Measurements from ENCODE around the gene PRDM16. TPM values are rescaled to one million over a fixed set of nuclear protein-coding genes. Genes with fewer than 3 reads are reported as not detected.

Gene PRDM16
- polyA plus RNA-seq, 1 donor (not counting 4 experiments of a cell fraction or from before 2014, with no cell fraction given) = 0.05 TPM

DNA sequence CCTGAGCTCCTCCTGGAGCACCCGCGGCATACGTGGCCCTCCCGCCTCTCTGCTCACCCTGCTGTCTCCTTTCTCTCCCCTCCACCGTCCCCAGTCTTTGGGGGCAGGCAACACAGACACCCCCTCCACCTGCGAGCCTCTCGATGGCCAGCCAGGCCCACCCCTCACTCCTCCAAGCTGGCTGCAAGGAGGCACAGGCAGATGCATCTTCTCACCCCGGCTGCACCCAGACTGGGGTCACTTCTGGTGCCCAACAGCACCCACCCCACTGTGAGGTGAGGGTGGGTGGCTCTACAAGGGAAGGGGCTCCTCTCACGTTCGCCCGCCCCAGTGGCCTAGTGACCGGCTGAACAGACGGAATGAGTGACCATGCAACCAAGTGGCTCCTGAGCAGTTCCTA, 277.5 kb downstream of the PRDM16 start:
- H3K79me2 ChIP-seq (ENCODE audit: control insufficient read depth, insufficient read depth, low read length) = no peaks in the 10 kb centered on the region
- FAIRE-seq = no peak
- H3K4me3 ChIP-seq (ENCODE audit: control insufficient read depth in 2 of 3, extremely low read depth in 1 of 3, insufficient read depth in 2 of 3, low read depth in 1 of 3, low read length in 3 of 3) = no peak overlapping the region
- TF ChIP-seq, protein P1, sequence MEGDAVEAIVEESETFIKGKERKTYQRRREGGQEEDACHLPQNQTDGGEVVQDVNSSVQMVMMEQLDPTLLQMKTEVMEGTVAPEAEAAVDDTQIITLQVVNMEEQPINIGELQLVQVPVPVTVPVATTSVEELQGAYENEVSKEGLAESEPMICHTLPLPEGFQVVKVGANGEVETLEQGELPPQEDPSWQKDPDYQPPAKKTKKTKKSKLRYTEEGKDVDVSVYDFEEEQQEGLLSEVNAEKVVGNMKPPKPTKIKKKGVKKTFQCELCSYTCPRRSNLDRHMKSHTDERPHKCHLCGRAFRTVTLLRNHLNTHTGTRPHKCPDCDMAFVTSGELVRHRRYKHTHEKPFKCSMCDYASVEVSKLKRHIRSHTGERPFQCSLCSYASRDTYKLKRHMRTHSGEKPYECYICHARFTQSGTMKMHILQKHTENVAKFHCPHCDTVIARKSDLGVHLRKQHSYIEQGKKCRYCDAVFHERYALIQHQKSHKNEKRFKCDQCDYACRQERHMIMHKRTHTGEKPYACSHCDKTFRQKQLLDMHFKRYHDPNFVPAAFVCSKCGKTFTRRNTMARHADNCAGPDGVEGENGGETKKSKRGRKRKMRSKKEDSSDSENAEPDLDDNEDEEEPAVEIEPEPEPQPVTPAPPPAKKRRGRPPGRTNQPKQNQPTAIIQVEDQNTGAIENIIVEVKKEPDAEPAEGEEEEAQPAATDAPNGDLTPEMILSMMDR (optimal IDR thresholded peaks at IDR 0.05 in 1 of 3, IDR thresholded peaks at IDR 0.05 in 1 of 3, conservative IDR thresholded peaks at IDR 0.05 in 1 of 3; ENCODE audit: extremely low read depth in 1 of 3, insufficient read depth in 2 of 3, low read length in 3 of 3) = no peak
- H3K27me3 ChIP-seq (ENCODE audit: control insufficient read depth, extremely low read depth, insufficient read depth, low read length) = no peaks in the 10 kb centered on the region
- dilution Hi-C loops (cut with MboI; ENCODE audit: extremely low pct_ligation_motif_present, low sequenced_read_pairs) = no loop called here
- no peaks in the 10 kb centered on the region for H3K9me1 ChIP-seq (ENCODE audit: control insufficient read depth, extremely low read depth, insufficient read depth, low read length)
- no peak for DNase-seq (ENCODE audit: low read depth, low spot score)
- H3K4me2 ChIP-seq (ENCODE audit: control insufficient read depth, extremely low read depth, insufficient read depth, low read depth, low read length) = no peak overlapping the region
- no peaks in the 10 kb centered on the region for H3K4me1 ChIP-seq (ENCODE audit: control insufficient read depth, extremely low read depth, insufficient read depth, low read length)
- H3K9me3 ChIP-seq (ENCODE audit: control insufficient read depth, low read depth, low read length) = peaks cover 5% of the 10 kb centered on the region
- H3K36me3 ChIP-seq (ENCODE audit: control insufficient read depth in 2 of 2, extremely low read depth in 1 of 2, insufficient read depth in 2 of 2, low read length in 2 of 2) = no peaks in the 10 kb centered on the region
- H3K27ac ChIP-seq (ENCODE audit: control insufficient read depth, insufficient read depth, low read length) = no peak overlapping the region
- no peaks in the 10 kb centered on the region for H4K20me1 ChIP-seq (ENCODE audit: control insufficient read depth, extremely low read depth, insufficient read depth, low read length)
- no peak overlapping the region for H3K9ac ChIP-seq (ENCODE audit: control insufficient read depth, extremely low read depth, insufficient read depth, low read length)
- no peak overlapping the region for H2AFZ ChIP-seq (ENCODE audit: control insufficient read depth, low read length)

DNA sequence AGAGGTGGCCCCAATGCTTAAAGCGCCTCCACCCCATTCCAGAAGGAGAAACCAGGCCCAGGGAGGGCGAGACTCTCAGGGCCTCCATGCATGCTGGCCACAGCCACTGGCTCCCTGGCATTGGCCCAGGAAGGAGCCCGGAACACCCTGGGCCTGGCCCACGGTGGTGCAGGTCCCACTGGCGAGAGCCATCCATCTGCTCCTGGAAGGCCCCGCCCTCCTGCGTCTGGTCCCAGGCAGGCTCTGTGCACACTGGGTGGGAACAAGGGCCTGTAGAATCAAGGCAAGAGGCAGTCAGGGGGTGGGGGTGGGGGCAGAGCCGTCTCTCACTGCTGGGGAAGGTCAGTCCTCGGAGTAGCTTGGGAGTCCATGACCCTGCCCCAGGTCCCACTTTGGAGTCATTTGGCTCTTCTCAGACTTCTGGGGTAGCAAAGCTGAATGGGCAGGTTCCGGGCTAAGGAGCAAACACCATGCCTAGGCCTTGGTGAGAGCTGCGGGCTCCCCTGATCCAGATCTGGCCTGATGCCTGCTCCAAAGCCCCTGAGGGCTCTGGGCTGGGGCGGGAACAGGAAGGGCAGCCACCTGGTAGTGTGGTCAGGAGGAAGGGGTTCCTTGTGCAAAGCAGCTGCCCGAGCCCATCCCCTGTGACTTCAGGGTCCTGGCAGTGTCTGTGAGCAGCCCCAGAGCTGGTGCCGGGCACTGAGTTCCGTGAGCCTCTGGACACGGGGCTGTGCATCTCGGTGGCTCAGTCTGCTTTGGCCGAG, 278.4 kb downstream of the PRDM16 start:
- Histone ChIP-seq H3K9ac (ENCODE audit: control insufficient read depth, extremely low read depth, insufficient read depth, low read length) (no peak overlapping the region), H3K36me3 (ENCODE audit: control insufficient read depth in 2 of 2, extremely low read depth in 1 of 2, insufficient read depth in 2 of 2, low read length in 2 of 2) (no peaks in the 10 kb centered on the region), H3K27ac (ENCODE audit: control insufficient read depth, insufficient read depth, low read length) (no peak overlapping the region), H4K20me1 (ENCODE audit: control insufficient read depth, extremely low read depth, insufficient read depth, low read length) (no peaks in the 10 kb centered on the region), H3K9me1 (ENCODE audit: control insufficient read depth, extremely low read depth, insufficient read depth, low read length) (no peaks in the 10 kb centered on the region), H3K4me3 (ENCODE audit: control insufficient read depth in 2 of 3, extremely low read depth in 1 of 3, insufficient read depth in 2 of 3, low read depth in 1 of 3, low read length in 3 of 3) (no peak overlapping the region), H2AFZ (ENCODE audit: control insufficient read depth, low read length) (no peak overlapping the region), H3K4me1 (ENCODE audit: control insufficient read depth, extremely low read depth, insufficient read depth, low read length) (no peaks in the 10 kb centered on the region), H3K27me3 (ENCODE audit: control insufficient read depth, extremely low read depth, insufficient read depth, low read length) (no peaks in the 10 kb centered on the region), H3K4me2 (ENCODE audit: control insufficient read depth, extremely low read depth, insufficient read depth, low read depth, low read length) (no peak overlapping the region), H3K9me3 (ENCODE audit: control insufficient read depth, low read depth, low read length) (peaks cover 5% of the 10 kb centered on the region), H3K79me2 (ENCODE audit: control insufficient read depth, insufficient read depth, low read length) (no peaks in the 10 kb centered on the region)
- DNase-seq (ENCODE audit: low read depth, low spot score) = no peak
- dilution Hi-C loops (cut with MboI; ENCODE audit: extremely low pct_ligation_motif_present, low sequenced_read_pairs) = no loop called here
- TF ChIP-seq, protein P1 (optimal IDR thresholded peaks at IDR 0.05 in 1 of 3, IDR thresholded peaks at IDR 0.05 in 1 of 3, conservative IDR thresholded peaks at IDR 0.05 in 1 of 3; ENCODE audit: extremely low read depth in 1 of 3, insufficient read depth in 2 of 3, low read length in 3 of 3) = no peak
- TF ChIP-seq EZH2 (IDR thresholded peaks at IDR 0.05; ENCODE audit: low read length) = no peak
- no peak for FAIRE-seq
